H9 (cell line): ENCODE measurements around the gene ULK3. TPM values are rescaled to one million over a fixed set of nuclear protein-coding genes. Genes with fewer than 3 reads are reported as not detected.
"Not testable (repeated sequence)": the region's sequence is repeated elsewhere in the genome, so short reads cannot be mapped to it uniquely, and the experiment has no call there.

Source experiments
- DNase-seq: peaks from one replicate; pipeline ENCODE4 v3.0.0-alpha.2; 2017
- H2AFZ ChIP-seq: one replicate; pipeline ENCODE4 v1.6.1; 2013; ENCODE audit warnings: mild to moderate bottlenecking, low read length, control low read depth, moderate library complexity
- H2AK5ac ChIP-seq: 2 replicates; pipeline ENCODE4 v1.6.1; 2013; ENCODE audit warnings: low read length, control low read depth, mixed read lengths; ENCODE audit not compliant: insufficient read length
- H2BK120ac ChIP-seq: one replicate; pipeline ENCODE4 v1.6.1; 2013; ENCODE audit warnings: low read depth, mild to moderate bottlenecking, low read length, control low read depth, inconsistent platforms; ENCODE audit not compliant: poor library complexity, severe bottlenecking
- H2BK12ac ChIP-seq: 2 replicates; pipeline ENCODE4 v1.6.1; 2013; ENCODE audit warnings: low read length, control low read depth, mixed read lengths, low read depth; ENCODE audit not compliant: insufficient read length
- H2BK15ac ChIP-seq: 2 replicates; pipeline ENCODE4 v1.6.1; 2013; ENCODE audit warnings: low read depth, low read length, control low read depth
- H2BK20ac ChIP-seq: one replicate; pipeline ENCODE4 v1.6.1; 2013; ENCODE audit warnings: low read depth, mild to moderate bottlenecking, low read length, control low read depth, inconsistent platforms; ENCODE audit not compliant: poor library complexity, severe bottlenecking
- H2BK5ac ChIP-seq: 2 replicates; pipeline ENCODE4 v1.6.1; 2013; ENCODE audit warnings: low read length, control low read depth, mixed read lengths; ENCODE audit not compliant: insufficient read length
- H3K14ac ChIP-seq: 2 replicates; pipeline ENCODE4 v1.6.1; 2013; ENCODE audit warnings: low read length, control low read depth; ENCODE audit not compliant: insufficient read depth
- H3K18ac ChIP-seq: 2 replicates; pipeline ENCODE4 v1.6.1; 2013; ENCODE audit warnings: low read depth, mild to moderate bottlenecking, mixed read lengths, low read length, control low read depth; ENCODE audit not compliant: insufficient read length
- H3K23ac ChIP-seq: 2 replicates; pipeline ENCODE4 v1.6.1; 2013; ENCODE audit warnings: low read length, control low read depth, mixed read lengths, low read depth; ENCODE audit not compliant: insufficient read length
- H3K23me2 ChIP-seq: 2 replicates; pipeline ENCODE4 v1.6.1; 2013; ENCODE audit warnings: low read depth, mild to moderate bottlenecking, mixed read lengths, low read length, control low read depth; ENCODE audit not compliant: insufficient read length, poor library complexity, severe bottlenecking
- H3K27ac ChIP-seq: 2 replicates; pipeline ENCODE4 v1.5.1; 2013; ENCODE audit warnings: low read length, control low read depth, mixed read lengths, low read depth; ENCODE audit not compliant: insufficient read length
- H3K27me3 ChIP-seq: 2 replicates; pipeline ENCODE4 v1.6.1; 2013; ENCODE audit warnings: low read length, control low read depth, inconsistent platforms; ENCODE audit not compliant: insufficient read depth
- H3K4ac ChIP-seq: 2 replicates; pipeline ENCODE4 v1.6.1; 2013; ENCODE audit warnings: low read depth, mild to moderate bottlenecking, control low read depth, inconsistent platforms, low read length, moderate library complexity
- H3K4me1 ChIP-seq: 2 replicates; pipeline ENCODE4 v1.6.1; 2013; ENCODE audit warnings: low read length, control low read depth, inconsistent platforms; ENCODE audit not compliant: insufficient read depth
- H3K4me2 ChIP-seq: 2 replicates; pipeline ENCODE4 v1.6.1; 2013; ENCODE audit warnings: low read length, control low read depth, mixed read lengths; ENCODE audit not compliant: insufficient read length, insufficient read depth
- H3K56ac ChIP-seq: 2 replicates; pipeline ENCODE4 v1.6.1; 2013; ENCODE audit warnings: low read depth, mild to moderate bottlenecking, mixed read lengths, low read length, control low read depth; ENCODE audit not compliant: insufficient read length
- H3K79me1 ChIP-seq: 2 replicates; pipeline ENCODE4 v1.6.1; 2013; ENCODE audit warnings: low read depth, mild to moderate bottlenecking, moderate library complexity, low read length, control low read depth, inconsistent platforms; ENCODE audit not compliant: insufficient read depth, poor library complexity, severe bottlenecking
- H3K79me2 ChIP-seq: 2 replicates; pipeline ENCODE4 v1.6.1; 2013; ENCODE audit warnings: low read length, control low read depth, inconsistent platforms; ENCODE audit not compliant: insufficient read depth
- H3K9ac ChIP-seq: 2 replicates; pipeline ENCODE4 v1.6.1; 2013; ENCODE audit warnings: low read length, control low read depth, mixed read lengths; ENCODE audit not compliant: insufficient read length; ENCODE audit errors: extremely low read depth
- H3K9me3 ChIP-seq: one replicate; pipeline ENCODE4 v1.6.1; 2013; ENCODE audit warnings: low read depth, low read length, inconsistent platforms; ENCODE audit not compliant: control insufficient read depth
- H3T11ph ChIP-seq: one replicate; pipeline ENCODE4 v1.6.1; 2013; ENCODE audit warnings: mild to moderate bottlenecking, low read length, control low read depth, inconsistent platforms
- H4K20me1 ChIP-seq: one replicate; pipeline ENCODE4 v1.6.1; 2013; ENCODE audit not compliant: control insufficient read depth, insufficient read length, insufficient read depth
- H4K5ac ChIP-seq: 2 replicates; pipeline ENCODE4 v1.6.1; 2013; ENCODE audit warnings: low read depth, mild to moderate bottlenecking, mixed read lengths, low read length, control low read depth; ENCODE audit not compliant: insufficient read length
- H4K8ac ChIP-seq: replicated peaks from 2 replicates; pipeline ENCODE4 v1.6.1; 2013; ENCODE audit warnings: low read length, control low read depth, mixed read lengths, low read depth; ENCODE audit not compliant: insufficient read length
- H4K91ac ChIP-seq: 2 replicates; pipeline ENCODE4 v1.6.1; 2013; ENCODE audit warnings: low read depth, mild to moderate bottlenecking, moderate library complexity, mixed read lengths, low read length, control low read depth; ENCODE audit not compliant: insufficient read length
- H3K27ac Mint-ChIP-seq, 3 experiments: 2 replicates in 2 of 3; 3 replicates in 1 of 3; pipeline ENCODE4 v1.8.0; 2020 to 2021; ENCODE audit warnings: mixed read lengths in 3 of 3, mild to moderate bottlenecking in 1 of 3, moderate library complexity in 1 of 3
- H3K27me3 Mint-ChIP-seq: 2 replicates; pipeline ENCODE4 v1.8.0; 2021; ENCODE audit warnings: low read depth, mild to moderate bottlenecking, moderate library complexity, mixed read lengths
- H3K36me3 Mint-ChIP-seq, 3 experiments: 2 replicates in 2 of 3; 3 replicates in 1 of 3; pipeline ENCODE4 v1.8.0; 2020 to 2021; ENCODE audit warnings: low read depth in 3 of 3, mixed read lengths in 3 of 3; ENCODE audit not compliant: insufficient read depth in 1 of 3
- H3K4me1 Mint-ChIP-seq, 2 experiments: 2 replicates each; pipeline ENCODE4 v1.8.0; 2020; ENCODE audit warnings: mixed read lengths in 2 of 2
- H3K4me3 Mint-ChIP-seq, 2 experiments: 2 replicates in 1 of 2; 3 replicates in 1 of 2; pipeline ENCODE4 v1.8.0; 2020 to 2021; ENCODE audit warnings: mild to moderate bottlenecking in 2 of 2, mixed read lengths in 2 of 2, moderate library complexity in 1 of 2
- H3K9me3 Mint-ChIP-seq, 2 experiments: 2 replicates in 1 of 2; 3 replicates in 1 of 2; pipeline ENCODE4 v1.8.0; 2020; ENCODE audit warnings: mild to moderate bottlenecking in 2 of 2, mixed read lengths in 2 of 2, moderate library complexity in 1 of 2
- CTCF ChIP-seq: fragments of 200-600 bp; sonication (generic); conservative IDR thresholded peaks from 3 replicates; pipeline ENCODE4 v1.8.0; 2021; ENCODE audit warnings: antibody characterized with exemption, mild to moderate bottlenecking
- WGBS: extraction: QIAGEN DNeasy Blood & Tissue Kit; methylation state at CpG from one replicate; pipeline ENCODE4 v1.1.7; 2013; ENCODE audit warnings: missing lambda C conversion rate, low lambda C conversion rate, mixed read lengths; ENCODE audit not compliant: insufficient read length; ENCODE audit errors: extremely low coverage; 5-methylcytosine and 5-hydroxymethylcytosine counted together
- total RNA-seq: library from RNA; stranded (reverse); gene quantifications from 2 replicates; pipeline ENCODE4 v1.2.1, GENCODE V29; 2021

The ULK3 gene
- total RNA-seq, 1 experiment from 2014 or later: 34.0 TPM

GRCh38 chr15:74888716-74889115, 45.8 kb upstream of the ULK3 start:
- Histone ChIP-seq H3K27me3 (no peaks in the 10 kb centered on the region), H3K4ac (no peak overlapping the region), H3K56ac (peak overlapping the region; percentile 12), H2AFZ (no peak overlapping the region), H3K27ac (no peak overlapping the region), H3K4me2 (peak overlapping the region; percentile 69), H2AK5ac (no peak overlapping the region), H2BK120ac (no peak overlapping the region), H3T11ph (no peak overlapping the region), H2BK12ac (no peak overlapping the region), H3K79me1 (no peaks in the 10 kb centered on the region), H2BK15ac (no peak overlapping the region), H4K91ac (no peak overlapping the region), H2BK20ac (no peak overlapping the region), H3K9ac (no peak overlapping the region), H2BK5ac (no peak overlapping the region), H3K4me1 (no peaks in the 10 kb centered on the region), H3K79me2 (no peaks in the 10 kb centered on the region), H3K18ac (no peak overlapping the region), H3K9me3 (no peaks in the 10 kb centered on the region), H3K23me2 (peaks cover 11% of the 10 kb centered on the region), H4K20me1 (no peaks in the 10 kb centered on the region), H3K14ac (no peak overlapping the region), H4K5ac (no peak overlapping the region), H4K8ac (no peak overlapping the region), H3K23ac (no peak overlapping the region)
- H3K27ac Mint-ChIP-seq: no peak overlapping the region
- no peak for TF ChIP-seq CTCF
- peaks cover 14 to 27% (median 22%) of the 10 kb centered on the region in 3 experiments; a peak in 6 of 7 replicates for H3K36me3 Mint-ChIP-seq
- H3K4me1 Mint-ChIP-seq: peaks cover 22 to 30% of the 10 kb centered on the region in 2 experiments
- no peaks in the 10 kb centered on the region; a peak in 1 of 5 replicates for H3K9me3 Mint-ChIP-seq
- no peak for DNase-seq
- peaks cover 3% of the 10 kb centered on the region; the same call in 1 of the 2 replicates for H3K27me3 Mint-ChIP-seq
- H3K4me3 Mint-ChIP-seq: peak overlapping the region in 1 of 2 experiments; percentile 47; a peak in 1 of 5 replicates
- WGBS: no CpG with 5 or more reads among the region's 4 CpGs

- not testable (repeated sequence) for H3K27ac Mint-ChIP-seq
Observed at GRCh38 chr15:74887537-74888193, 44.7 kb upstream of the ULK3 start.

More at GRCh38 chr15:74887537-74888193, 44.7 kb upstream of the ULK3 start:
- DNase-seq, H4K8ac ChIP-seq, H2BK15ac ChIP-seq, H3K9ac ChIP-seq, H2BK20ac ChIP-seq, H3K56ac ChIP-seq, H3K27me3 Mint-ChIP-seq, H3K9me3 Mint-ChIP-seq, H3K14ac ChIP-seq, H3K79me1 ChIP-seq, H3T11ph ChIP-seq, H2BK120ac ChIP-seq, H3K27ac ChIP-seq, H2AK5ac ChIP-seq, H3K23ac ChIP-seq, H3K79me2 ChIP-seq, H2BK12ac ChIP-seq, H2AFZ ChIP-seq, H4K20me1 ChIP-seq, H4K5ac ChIP-seq, H3K9me3 ChIP-seq, H3K4me1 ChIP-seq, H2BK5ac ChIP-seq, H3K4me2 ChIP-seq, H3K4me3 Mint-ChIP-seq, H3K4ac ChIP-seq, H3K18ac ChIP-seq, H4K91ac ChIP-seq, H3K27me3 ChIP-seq: not testable (repeated sequence)
- peaks cover 11% of the 10 kb centered on the region for H3K23me2 ChIP-seq
- Mint-ChIP-seq H3K4me1 (peaks cover 22 to 30% of the 10 kb centered on the region in 2 experiments), H3K36me3 (peaks cover 4 to 18% (median 14%) of the 10 kb centered on the region in 3 experiments; a peak in 6 of 7 replicates)
- no CpG with 5 or more reads among the region's 10 CpGs for WGBS
